Lung (tissue), 12 donors: ENCODE results near the gene CD300H. TPM values are rescaled to one million over a fixed set of nuclear protein-coding genes. Genes with fewer than 3 reads are reported as not detected.

Experiments
- ATAC-seq: fragments of 200-7000 bp; cut with Tn5 transposase; one replicate; pipeline ENCODE4 v1.9.1; 2020; ENCODE audit warnings: moderate number of reproducible peaks; ENCODE audit not compliant: insufficient read depth, low FRiP score
- DNase-seq, 3 donors: peaks; one replicate each; pipeline ENCODE4 v3.0.0-alpha.2; 2013 to 2017
- H3K27ac ChIP-seq, 2 donors: one replicate each; pipeline ENCODE4 v1.5.1; 2013; ENCODE audit warnings: mild to moderate bottlenecking in 2 of 2, moderate library complexity in 2 of 2, control low read depth in 1 of 2, inconsistent platforms in 1 of 2, low read depth in 1 of 2, low read length in 1 of 2
- H3K27me3 ChIP-seq, 3 donors: one replicate each; pipeline ENCODE4 v1.5.1; 2013; ENCODE audit warnings: low read length in 2 of 3; ENCODE audit not compliant: control insufficient read depth in 3 of 3, insufficient read depth in 3 of 3
- H3K36me3 ChIP-seq, 4 donors: one replicate each; pipeline ENCODE4 v1.5.1; 2013; ENCODE audit warnings: low read length in 4 of 4, mild to moderate bottlenecking in 1 of 4, moderate library complexity in 1 of 4; ENCODE audit not compliant: control insufficient read depth in 4 of 4, insufficient read depth in 4 of 4
- H3K4me1 ChIP-seq, 5 donors: one replicate each; pipeline ENCODE4 v1.5.1; 2013; ENCODE audit warnings: low read length in 5 of 5, mild to moderate bottlenecking in 2 of 5, moderate library complexity in 1 of 5; ENCODE audit not compliant: control insufficient read depth in 5 of 5, insufficient read depth in 5 of 5
- H3K4me3 ChIP-seq: one replicate; pipeline ENCODE4 v1.5.1; 2013; ENCODE audit warnings: mild to moderate bottlenecking, control low read depth, moderate library complexity
- H3K9ac ChIP-seq, 2 donors: one replicate each; pipeline ENCODE4 v1.5.1; 2013; ENCODE audit warnings: low read length in 2 of 2, control low read depth in 1 of 2; ENCODE audit not compliant: insufficient read depth in 1 of 2
- H3K9me3 ChIP-seq, 4 donors: one replicate each; pipeline ENCODE4 v1.5.1; 2013; ENCODE audit warnings: low read length in 3 of 4, mild to moderate bottlenecking in 1 of 4, moderate library complexity in 1 of 4; ENCODE audit not compliant: control insufficient read depth in 4 of 4, insufficient read depth in 3 of 4
- WGBS, 2 donors: extraction: QIAGEN DNeasy Blood & Tissue Kit; methylation state at CpG; one replicate each; pipeline ENCODE4 v1.1.7; 2013; 5-methylcytosine and 5-hydroxymethylcytosine counted together
- polyA plus RNA-seq, 2 donors: library from polyadenylated mRNA; stranded (reverse); fragments of 200-250 nt; gene quantifications; one replicate each; pipeline ENCODE4 v1.2.1, GENCODE V29; 2013
- total RNA-seq, 2 donors: library from RNA; depleted of rRNA in 1 of 2; stranded (reverse); fragments of >200 nt in 1 of 2; gene quantifications; one replicate each; pipeline ENCODE4 v1.2.1, GENCODE V29; 2014 to 2021
- TF ChIP-seq, protein P1 (sequence below): IDR thresholded peaks from 2 replicates; pipeline ENCODE4 v1.5.1; 2012; ENCODE audit warnings: mild to moderate bottlenecking; ENCODE audit errors: control extremely low read depth, extremely low read depth
- donor health status: control.
- donor health status: control.
- donor health status: Bipolar disorder and iron deficiency.
- donor health status: healthy.
- donor health status: DM: yes; HTN: yes; CAD: no.

Gene CD300H
- total and polyA plus RNA-seq, 4 donors: 1.1 to 11.9 (median 3.4) TPM; not detected in 1

GRCh38 chr17:74584292-74585060, 17.2 kb upstream of the CD300H start:
- H3K36me3 ChIP-seq: no peaks in the 10 kb centered on the region
- ATAC-seq (no peak), DNase-seq (no peak)
- no peaks in the 10 kb centered on the region for H3K4me1 ChIP-seq
- TF ChIP-seq, protein P1, sequence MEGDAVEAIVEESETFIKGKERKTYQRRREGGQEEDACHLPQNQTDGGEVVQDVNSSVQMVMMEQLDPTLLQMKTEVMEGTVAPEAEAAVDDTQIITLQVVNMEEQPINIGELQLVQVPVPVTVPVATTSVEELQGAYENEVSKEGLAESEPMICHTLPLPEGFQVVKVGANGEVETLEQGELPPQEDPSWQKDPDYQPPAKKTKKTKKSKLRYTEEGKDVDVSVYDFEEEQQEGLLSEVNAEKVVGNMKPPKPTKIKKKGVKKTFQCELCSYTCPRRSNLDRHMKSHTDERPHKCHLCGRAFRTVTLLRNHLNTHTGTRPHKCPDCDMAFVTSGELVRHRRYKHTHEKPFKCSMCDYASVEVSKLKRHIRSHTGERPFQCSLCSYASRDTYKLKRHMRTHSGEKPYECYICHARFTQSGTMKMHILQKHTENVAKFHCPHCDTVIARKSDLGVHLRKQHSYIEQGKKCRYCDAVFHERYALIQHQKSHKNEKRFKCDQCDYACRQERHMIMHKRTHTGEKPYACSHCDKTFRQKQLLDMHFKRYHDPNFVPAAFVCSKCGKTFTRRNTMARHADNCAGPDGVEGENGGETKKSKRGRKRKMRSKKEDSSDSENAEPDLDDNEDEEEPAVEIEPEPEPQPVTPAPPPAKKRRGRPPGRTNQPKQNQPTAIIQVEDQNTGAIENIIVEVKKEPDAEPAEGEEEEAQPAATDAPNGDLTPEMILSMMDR: no peak
- WGBS, 2 donors: 79 to 80% methylated on average over 14 of the region's 14 CpGs
- H3K9me3 ChIP-seq: peaks cover 0 to 11% (median 0%) of the 10 kb centered on the region in 4 donors
- H3K4me3 ChIP-seq: no peak overlapping the region
- no peak overlapping the region for H3K27ac ChIP-seq
- no peaks in the 10 kb centered on the region for H3K27me3 ChIP-seq
- H3K9ac ChIP-seq: no peak overlapping the region

GRCh38 chr17:74582633-74583032, 15.3 kb upstream of the CD300H start:
- no peak overlapping the region for H3K27ac ChIP-seq
- no peak for ATAC-seq
- H3K36me3 ChIP-seq: no peaks in the 10 kb centered on the region
- TF ChIP-seq, protein P1: no peak
- H3K4me3 ChIP-seq: no peak overlapping the region
- 75 to 84% methylated on average over 10 of the region's 10 CpGs for WGBS, 2 donors
- H3K9ac ChIP-seq: no peak overlapping the region
- H3K27me3 ChIP-seq: no peaks in the 10 kb centered on the region
- peaks cover 0 to 11% (median 0%) of the 10 kb centered on the region in 4 donors for H3K9me3 ChIP-seq
- DNase-seq: no peak
- H3K4me1 ChIP-seq: no peaks in the 10 kb centered on the region

DNA sequence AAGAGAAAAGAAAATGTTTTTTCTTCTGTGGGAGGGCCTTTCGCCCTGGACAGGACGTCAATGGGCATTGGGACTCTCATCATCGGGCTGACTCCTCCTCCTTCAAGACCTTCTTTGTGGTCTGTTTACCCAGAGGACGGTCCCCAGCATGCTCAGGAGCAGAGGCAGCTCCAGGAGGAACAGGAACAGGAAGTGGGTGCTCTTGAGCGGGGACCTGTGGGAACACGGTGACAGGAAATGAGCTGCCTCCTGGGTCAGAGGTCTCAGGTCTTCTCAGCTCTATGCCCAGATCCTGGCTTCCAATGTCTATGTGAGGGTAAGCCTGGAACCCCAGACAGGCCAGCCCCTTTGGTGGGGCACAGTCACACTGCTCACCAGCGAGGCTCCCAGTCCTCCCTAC, 12.6 kb upstream of the CD300H start:
- H3K4me3 ChIP-seq: no peak overlapping the region
- H3K27ac ChIP-seq: no peak overlapping the region
- no peak for ATAC-seq
- peaks cover 0 to 13% (median 0%) of the 10 kb centered on the region in 4 donors for H3K9me3 ChIP-seq
- 44 to 47% methylated on average over 7 of the region's 7 CpGs for WGBS, 2 donors
- TF ChIP-seq, protein P1: no peak
- H3K9ac ChIP-seq: no peak overlapping the region
- no peak for DNase-seq
- H3K36me3 ChIP-seq: no peaks in the 10 kb centered on the region
- peaks cover 0 to 3% (median 0%) of the 10 kb centered on the region in 3 donors for H3K27me3 ChIP-seq
- no peaks in the 10 kb centered on the region for H3K4me1 ChIP-seq

DNA sequence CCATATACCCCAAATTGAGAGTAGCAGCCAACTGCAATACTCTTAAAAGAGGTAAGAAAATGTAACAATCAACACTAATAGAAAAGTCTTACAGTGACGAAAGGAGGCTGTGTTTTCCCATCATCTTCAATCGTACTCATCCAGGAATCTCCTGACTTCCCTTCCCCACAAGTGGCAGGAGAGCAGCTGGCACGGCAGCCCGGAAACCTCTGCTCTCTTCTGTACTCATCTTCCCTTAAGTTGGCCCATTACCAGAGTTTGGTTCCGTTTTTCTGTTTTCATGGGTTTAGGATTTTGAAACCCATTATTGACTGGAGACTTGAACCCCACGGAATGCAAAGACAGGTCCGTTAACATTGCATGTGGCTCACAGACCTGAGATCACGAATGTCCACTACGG, 11.7 kb upstream of the CD300H start:
- 86 to 88% methylated on average over 9 of the region's 9 CpGs for WGBS, 2 donors
- Histone ChIP-seq H3K27me3 (peaks cover 0 to 3% (median 0%) of the 10 kb centered on the region in 3 donors), H3K4me1 (no peaks in the 10 kb centered on the region), H3K36me3 (no peaks in the 10 kb centered on the region), H3K4me3 (no peak overlapping the region), H3K9ac (no peak overlapping the region), H3K27ac (no peak overlapping the region), H3K9me3 (peaks cover 0 to 10% (median 0%) of the 10 kb centered on the region in 4 donors)
- ATAC-seq (no peak), DNase-seq (no peak)
- TF ChIP-seq, protein P1: no peak
